CD4-positive, alpha-beta T cell treated with Interleukin-15 for 1 hour (primary cell): Measurements from ENCODE around the gene IGFBP4.

Experiments
- DNase-seq: peaks from one replicate; pipeline ENCODE4 v3.0.0-alpha.2; 2020

The IGFBP4 gene

DNA sequence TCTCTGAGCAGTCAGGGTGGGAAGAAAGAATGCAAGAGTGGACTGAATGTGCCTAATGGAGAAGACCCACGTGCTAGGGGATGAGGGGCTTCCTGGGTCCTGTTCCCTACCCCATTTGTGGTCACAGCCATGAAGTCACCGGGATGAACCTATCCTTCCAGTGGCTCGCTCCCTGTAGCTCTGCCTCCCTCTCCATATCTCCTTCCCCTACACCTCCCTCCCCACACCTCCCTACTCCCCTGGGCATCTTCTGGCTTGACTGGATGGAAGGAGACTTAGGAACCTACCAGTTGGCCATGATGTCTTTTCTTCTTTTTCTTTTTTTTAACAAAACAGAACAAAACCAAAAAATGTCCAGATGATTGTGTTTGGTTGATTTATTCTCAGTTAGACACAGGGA is 14.1 kb downstream of the IGFBP4 start:
- DNase-seq: no peak

DNA sequence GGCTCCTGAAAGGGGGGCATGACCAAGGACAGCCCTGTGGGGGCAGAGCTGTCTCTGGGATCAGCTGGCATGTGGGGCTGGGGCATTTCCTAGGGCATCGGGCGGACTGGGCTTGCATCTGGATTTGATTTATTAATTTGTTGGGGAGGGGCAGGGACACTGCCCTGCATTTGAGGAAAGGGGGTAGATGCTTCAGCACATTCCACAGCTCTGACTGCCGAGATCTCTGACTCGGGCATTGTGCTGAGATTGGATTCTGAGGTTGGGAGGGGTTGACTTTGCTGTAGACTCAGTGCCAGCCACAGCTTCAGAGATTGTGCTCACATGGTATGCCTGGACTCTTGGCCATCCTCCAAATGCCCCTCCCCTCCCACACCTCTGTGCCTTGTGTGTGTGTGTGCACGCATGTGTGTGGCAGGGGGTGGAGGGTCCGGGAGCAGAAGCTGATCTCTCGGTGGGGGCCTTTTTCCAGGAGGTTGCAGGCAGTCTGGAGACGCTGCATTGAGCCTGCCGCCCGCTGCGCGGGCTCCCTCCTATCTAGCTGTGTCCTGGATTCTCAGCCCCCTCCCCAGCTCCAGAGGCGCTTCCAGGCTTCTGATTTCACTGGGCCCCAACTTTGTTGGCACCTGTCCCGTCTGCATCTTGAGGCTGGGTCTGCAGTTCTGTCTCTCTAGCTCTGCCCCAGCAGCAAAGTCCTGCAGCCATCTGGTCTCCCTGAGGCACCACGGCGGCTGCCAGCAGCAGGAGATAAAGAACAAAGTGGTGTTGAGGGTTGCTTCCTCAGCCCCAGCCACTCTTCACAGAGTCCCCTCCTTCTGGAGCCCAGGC is 14.9 kb downstream of the IGFBP4 start:
- DNase-seq: no peak

DNA sequence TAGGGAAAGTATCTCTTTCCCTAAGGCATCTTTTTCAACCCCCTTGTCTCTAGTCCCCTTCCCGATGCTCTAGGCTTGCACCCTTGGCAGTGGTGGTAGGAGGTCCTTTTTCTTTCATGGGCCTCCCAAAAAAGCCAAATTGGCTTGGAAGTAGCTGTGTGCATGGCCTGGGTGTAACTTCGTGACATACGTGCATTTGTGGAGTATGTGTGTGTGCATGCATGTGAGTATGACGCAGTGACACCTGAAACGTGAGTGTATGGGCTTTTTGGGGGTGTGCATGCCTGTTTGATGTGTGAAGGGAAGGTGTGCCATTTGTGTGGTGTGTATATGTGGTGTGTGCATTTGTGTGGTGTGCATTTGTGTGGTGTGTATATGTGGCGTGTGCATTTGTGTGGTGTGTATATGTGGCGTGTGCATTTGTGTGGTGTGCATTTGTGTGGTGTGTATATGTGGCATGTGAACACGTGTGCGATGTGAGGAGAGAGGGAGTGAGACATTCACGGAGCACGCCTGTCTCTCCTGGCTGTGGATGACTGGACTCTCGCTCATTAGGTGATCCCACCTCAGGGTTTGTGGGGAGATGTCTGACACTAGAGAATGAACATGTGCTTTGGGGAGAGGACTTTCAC is 15.7 kb downstream of the IGFBP4 start:
- DNase-seq: no peak

DNA sequence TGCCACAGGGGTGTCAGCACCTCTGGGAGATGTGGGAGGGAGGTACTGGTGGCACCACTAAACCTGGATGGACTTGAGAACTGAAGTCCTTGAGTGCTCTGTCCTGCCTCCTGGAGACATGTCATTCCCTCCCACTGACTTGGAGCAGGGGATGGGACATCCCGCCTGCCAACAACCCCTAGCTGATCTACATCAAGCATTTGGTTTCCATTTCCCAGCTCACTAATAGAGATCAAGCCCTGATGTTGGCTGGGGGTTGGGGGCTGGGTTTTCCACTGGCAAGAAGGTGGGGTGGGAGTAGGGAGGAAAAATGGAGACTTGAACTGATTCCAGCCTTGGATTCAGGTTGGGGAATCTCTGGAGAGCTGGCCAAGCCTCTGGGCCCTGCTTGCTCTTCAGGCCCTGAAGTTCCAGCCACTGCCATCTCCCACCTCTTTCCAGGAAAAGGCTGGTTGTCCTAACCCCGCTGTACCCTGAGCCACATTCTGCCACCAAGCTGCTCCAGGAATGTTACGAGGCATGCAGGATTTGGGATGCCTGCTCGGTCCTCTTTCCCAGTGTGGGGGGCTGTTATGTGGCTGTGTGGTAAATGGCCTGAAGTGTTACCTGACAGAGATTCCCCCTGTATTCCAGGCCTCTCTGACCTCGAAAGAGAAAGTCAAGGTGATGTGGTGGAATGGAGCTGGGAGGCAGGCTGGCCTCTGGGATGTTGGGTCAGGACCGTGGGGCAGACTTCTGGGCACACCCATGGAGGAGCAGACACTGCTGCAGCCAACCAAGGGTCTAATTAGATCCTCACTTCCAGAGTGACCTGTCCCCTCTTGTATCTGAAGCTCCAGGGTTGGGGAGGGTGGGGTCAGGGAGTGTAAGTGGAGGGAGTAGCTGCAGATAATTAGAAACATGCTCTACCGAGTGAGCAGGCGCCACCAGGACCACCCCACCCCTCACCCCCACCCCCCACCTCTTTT is 16.7 kb downstream of the IGFBP4 start:
- no peak for DNase-seq

DNA sequence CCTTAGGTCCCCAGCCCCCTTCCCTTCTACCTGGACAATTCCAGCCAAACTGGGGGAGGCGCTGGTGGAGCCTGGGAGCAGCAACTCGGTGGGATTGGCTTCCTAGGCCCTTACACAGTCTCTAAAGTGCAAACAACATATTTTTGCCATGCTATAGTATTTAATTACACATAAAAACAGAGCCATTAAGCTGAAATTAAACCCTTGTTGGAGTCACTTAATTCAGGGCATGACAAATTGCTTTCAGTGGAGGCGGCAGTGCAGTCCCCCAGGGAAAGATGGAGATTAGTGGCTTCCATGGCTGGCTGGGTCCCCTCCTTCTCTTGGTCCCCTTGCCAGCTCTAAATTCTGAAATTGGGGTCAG is 17.3 kb downstream of the IGFBP4 start:
- no peak for DNase-seq

DNA sequence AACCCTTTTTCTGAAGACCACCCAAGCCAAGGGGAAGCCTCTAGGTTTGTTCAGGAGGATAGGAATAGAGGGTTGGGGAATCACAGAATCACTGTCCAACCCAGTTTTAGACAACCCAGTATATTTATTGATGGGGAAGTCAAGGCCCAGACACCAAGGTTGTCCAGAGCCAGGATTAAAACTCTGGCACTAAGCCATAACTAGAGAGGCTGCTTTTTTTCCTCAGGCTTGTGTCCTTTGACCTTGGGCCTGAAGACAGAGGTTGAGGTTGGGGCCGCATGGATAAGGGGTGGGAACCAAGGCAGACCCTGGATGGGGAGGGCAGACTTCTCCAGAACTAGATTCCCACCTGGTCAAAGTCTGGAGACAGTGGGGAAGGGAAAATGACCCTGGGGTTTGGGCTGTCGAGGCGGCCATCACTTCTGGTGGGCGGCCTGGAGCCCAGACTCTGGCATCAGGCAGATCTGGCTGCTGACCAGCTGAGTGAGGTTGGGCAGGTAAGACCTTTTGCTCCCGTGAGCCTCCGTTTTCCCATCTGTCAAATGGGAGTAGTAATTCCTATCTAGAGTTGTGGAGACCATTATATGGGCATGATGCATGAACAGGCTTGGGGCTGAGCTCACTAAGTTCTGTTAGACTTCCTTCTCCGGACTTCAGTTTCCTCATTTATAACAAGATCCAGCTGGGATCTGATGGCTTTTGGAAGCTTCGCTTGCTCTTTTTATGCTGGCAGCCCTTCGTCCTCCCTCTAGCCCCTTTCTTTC is 17.9 kb downstream of the IGFBP4 start:
- DNase-seq: no peak

DNA sequence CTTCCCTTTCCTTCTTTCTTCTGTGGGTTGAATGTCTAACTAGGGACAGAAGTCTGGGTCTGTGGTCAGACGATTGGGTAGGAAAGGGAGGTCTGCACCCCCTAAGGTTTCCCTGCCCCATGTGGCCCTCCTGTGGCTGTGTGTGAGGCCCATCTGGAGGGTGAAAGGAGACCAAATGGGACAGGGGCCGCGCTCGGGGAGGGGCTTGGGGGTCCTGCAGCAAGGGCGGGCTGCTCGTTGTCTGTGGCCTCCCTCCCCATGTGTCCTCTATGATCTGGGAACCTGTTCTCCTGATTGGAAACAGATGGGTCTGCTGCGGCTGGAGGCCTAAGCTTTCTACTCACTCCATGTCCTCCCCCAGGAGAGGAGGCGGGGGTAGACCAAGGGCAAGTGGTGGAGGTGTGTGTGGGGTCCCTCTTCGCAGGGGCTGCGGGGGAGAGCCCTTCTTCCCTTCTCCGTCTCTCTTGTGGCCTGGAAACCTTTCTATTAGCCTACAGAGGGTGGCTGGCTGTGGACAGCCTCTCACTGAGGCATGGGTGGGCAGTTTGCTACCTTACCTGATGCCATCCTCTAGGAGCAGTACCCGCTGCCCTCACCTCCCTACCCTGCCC is 18.6 kb downstream of the IGFBP4 start:
- DNase-seq: no peak

DNA sequence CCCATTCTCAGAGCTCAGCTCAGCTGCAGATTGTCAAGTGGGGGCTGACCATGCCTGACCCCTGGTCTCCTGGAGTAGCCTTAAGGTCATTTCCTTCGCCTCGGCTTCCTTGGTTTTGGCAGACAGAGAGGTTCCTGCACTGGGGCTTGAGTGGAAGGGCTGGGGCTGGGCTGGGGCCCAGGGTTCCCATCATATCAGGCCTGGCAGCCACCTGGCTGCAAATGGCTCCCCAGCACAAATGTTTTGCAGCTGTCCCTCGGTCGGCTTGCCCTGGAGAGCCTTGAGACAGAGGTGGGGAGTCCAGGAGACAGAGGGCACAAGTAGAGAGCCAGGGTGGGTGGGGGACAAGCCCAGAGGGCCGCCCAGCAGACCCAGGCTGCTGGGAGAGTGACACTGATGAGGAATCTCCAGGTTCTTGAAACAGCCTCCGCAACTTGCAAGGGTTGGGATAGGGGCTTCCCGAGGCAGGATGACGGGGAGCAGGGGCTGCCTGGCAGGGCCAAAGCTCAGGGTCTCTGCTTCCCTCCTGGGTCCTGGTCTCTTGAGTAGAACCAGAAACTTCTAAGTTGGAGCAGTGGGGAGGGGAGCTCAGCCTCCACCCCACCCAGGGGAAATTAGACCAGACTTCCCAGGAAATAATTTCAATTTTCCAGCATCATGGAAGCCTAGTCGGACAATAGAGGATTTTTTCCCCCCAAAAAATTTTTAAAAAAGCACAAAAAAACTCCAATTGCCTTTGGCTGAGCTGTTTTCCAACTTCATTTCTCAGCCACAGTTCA is 19.3 kb downstream of the IGFBP4 start:
- DNase-seq: no peak

DNA sequence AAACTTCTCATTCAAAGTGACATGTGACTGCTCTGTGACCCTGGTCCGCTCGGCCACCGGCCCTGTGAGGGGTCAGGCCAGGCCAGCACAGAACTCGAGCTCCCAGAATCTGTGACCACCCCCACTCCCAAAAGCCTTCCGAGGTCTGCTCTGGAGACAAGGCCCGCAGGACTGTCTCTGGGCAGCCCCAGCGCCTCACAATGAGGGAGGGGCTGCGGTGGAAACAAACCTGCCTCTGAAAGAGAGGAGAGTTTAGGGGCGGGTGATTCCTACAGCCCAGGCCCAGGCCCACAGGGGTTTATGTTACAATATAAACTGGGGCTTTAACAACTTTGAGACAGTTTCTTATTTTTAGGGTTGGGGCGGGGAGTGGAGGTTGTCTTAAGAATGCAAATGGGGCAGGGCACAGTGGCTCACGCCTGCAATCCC is 19.9 kb downstream of the IGFBP4 start:
- no peak for DNase-seq

DNA sequence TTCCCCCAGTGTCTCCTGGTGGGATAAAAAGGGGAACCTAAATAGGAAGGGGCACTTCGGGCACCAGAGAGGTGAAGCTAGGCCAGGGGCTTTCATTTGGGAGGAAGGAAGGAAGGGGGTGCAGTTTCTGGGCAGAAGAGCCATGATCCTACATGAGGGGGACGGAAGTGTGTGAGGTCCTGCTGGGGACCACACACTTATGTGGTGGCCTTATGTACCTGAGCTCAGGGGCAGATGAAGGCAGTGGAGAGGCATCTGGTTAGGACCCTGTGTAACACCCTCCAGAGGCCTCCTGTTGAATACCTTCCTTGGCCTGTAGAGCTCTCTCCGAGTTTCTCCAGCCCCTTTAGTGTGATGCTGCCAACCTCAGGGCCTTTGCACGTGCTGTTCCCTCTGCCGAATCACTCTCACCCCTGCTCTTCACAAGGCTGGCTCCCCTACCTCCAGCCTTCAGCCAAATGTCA is 21.2 kb downstream of the IGFBP4 start:
- DNase-seq: no peak

DNA sequence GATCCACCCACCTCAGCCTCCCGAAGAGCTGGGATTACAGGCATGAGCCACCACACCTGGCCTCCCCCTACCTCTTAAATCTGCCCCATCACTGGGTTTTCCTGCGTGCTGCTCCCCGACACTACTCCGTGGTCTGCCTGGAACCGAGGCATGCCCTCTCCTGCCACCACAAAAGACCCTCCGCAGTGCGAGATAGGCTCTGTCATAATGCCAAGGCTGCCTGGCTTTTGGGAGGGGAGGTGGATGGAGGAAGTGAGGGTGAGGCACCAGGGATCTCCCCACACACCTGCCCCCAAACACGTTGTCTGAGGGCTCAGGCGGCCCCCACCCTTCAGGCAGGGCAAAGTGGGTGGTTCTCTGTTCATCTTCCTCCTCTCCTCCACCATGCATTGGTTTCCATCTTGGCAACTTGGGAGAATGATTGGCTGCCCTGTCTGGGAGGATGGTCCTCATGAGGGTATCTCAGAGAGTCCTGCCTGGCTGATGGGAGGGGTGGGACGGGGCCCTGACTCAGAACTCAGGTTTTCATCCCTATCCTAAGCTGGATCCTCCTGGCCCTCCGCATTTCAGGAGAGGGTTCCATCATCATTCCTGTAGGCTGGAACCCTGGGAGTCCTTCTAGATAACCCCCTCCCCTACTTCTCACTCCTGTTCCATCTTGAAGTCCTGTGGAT is 23.2 kb downstream of the IGFBP4 start:
- no peak for DNase-seq

DNA sequence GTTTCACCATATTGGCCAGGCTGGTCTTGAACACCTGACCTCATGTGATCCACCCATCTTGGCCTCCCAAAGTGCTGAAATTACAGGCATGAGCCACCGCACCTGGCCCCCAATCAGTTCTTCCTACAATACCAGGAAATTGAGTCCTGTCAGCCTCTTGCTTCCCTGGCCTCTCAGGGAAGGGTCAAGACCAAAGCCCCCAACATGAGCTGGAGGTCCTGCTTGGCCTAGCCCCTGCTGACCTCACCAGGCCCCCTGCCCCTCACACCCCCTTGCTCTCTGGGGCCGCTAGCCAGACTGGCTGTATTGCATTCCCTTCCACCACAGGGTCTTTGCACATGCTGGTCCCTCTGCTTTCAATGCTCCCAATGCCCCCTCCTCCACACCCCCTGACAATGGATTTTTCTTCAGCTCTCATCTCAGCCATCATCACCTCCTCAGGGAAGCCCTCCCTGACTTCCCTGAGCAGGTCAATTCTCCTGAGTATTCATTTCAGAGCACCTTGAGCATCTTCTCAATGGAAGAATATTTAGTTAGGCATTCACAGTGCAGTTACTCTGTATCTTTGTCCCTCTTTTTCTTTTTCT is 24.1 kb downstream of the IGFBP4 start:
- DNase-seq: no peak

DNA sequence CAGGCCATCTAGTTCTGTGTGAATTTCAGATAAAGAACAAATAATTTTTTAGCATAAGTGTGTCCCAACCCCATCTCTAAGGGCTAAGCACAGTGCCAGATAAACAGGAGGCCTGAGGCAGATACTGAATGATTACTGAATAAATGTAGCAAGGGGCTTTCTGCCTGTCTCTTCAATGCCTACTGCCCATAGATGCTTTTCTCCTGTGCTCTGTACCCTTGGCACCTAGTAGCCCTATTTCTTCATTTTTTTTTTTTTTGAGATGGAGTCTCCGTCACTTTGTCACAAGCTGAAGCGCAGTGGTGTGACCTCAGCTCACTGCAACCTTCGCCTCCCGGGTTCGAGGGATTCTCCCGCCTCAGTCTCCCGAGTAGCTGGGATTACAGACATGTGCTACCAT is 25.3 kb downstream of the IGFBP4 start:
- no peak for DNase-seq

DNA sequence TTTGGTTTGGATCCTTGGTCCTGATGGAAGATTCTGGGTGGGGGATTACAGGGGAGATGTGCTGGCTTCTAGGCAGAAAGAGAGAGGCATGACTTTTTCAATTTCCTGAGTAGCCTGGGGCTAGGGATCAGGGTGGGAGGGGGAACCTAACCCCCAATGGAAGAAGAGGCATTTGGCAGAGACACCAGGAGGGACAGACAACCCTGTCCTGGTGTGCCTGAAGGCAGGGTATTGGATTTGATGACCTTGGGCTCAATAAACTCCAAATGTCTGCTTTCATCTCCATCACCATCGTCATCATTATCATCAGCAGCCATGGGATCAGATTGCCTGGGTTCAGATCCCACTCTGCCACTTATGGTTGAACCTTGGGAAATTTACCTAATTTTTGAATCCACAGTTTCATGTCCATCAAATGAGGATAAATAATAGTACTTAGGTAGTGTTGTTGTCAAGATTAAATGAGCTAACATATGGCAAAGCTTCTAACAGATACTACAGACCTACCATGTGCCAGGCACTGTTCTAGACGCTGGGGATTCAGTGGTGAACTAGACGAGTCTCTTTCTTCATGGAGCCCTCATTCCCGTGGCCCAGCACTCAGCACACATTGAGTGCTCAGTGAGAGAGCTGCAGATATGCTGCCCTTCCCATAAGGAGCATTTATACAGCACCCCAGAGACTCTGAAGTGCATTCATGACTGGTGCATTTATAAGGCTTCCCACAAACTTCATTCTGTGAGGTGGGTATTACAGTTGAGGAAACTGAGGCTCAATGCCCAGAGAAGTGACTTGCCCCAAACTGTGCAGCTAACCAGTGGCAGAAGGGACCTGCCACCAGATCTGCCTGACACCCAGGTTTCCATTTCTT is 26.8 kb downstream of the IGFBP4 start:
- no peak for DNase-seq

DNA sequence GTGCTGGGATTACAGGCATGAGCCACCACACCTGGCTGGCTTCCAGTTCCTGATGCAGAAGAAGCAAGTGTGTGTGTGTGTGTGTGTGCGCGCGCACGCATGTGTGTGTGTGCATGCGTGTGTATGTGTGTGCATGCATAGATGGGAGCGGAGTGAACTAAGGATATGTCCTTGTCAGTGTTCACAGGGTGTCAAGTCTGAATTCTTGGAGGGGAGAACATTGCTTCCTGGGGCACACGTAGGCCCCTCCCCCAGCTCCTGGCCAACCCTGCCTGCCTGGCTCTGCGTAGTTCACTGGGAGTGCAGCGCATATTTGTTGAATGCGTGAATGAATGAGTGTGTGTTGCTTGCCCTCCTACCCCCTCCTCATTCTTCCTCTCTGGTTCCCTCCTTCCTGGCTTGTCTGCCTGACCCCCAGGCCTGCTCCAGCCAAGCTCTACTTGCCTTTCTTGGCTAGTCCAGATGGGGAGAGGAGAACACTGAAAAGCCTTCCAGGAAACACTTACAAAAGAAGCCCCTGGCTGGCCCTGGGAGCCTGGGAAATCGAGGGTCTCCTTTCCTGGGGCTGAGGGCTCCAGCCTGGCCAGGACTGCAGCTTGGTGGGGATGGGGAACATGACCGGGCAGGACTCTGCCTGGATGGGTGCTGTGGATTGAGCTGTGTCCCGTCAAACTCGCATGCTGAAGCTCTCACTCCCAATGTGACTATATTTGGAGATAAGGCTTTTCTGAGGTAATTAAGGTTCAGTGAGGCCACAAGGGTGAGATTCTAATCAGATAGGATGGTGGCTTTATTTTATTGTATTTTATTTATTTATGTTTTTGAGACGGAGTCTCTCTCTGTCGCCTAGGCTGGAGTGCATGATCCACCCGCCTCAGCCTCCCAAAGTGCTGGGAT is 27.9 kb downstream of the IGFBP4 start:
- DNase-seq: no peak

DNA sequence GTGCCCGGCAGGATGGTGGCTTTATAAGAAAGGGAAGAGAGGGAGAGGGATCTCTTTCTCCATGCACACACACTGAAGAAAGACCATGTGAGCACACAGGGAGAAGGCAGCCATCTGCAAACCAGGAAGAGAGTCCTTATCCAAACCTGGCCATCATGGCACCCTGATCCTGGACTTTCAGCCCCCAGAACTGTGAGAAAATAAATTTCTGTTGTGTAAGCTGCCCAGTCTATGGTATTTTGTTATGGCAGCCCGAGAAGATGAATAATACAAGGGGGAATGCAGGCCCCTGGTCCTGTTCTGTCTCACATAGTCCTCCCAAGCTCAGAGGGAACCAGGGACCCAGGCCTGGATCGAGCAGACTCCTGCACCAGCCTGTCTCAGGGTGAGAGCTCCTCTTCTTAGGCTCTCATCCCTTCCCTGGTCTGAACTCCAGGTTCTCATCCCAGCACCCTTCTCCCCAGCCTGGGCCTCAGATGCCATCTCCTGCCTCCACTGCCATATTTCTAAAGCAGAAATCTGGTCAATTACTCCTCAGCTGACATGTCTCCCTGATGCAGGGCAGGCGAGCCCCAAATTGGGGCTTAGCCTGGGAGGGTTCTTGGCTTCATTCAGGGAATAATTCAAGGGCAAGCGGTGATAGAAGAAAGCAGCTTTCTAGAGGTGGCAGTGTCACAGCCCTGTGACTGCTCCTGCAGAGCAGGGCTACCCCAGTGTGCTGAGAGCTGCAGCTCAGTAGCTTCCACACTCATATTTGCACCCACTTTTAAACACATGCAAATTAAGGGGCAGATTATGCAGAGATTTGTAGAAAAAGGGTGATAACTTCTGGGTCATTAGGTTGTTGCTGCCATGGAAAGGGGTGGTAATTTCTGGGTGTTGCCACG is 28.8 kb downstream of the IGFBP4 start:
- no peak for DNase-seq
